HG02943 (cell line): Measurements from ENCODE around the gene ACTR3.

ENCODE experiments used
- ATAC-seq: cut with Tn5 transposase; IDR thresholded peaks from one replicate; pipeline ENCODE4 v1.9.1; 2021; ENCODE audit warnings: mild to moderate bottlenecking, low read depth, moderate library complexity; ENCODE audit not compliant: unreplicated experiment

The ACTR3 gene

GRCh38 chr2:113963965-113964364 lies 74.1 kb downstream of the ACTR3 start:
- ATAC-seq = no peak

DNA sequence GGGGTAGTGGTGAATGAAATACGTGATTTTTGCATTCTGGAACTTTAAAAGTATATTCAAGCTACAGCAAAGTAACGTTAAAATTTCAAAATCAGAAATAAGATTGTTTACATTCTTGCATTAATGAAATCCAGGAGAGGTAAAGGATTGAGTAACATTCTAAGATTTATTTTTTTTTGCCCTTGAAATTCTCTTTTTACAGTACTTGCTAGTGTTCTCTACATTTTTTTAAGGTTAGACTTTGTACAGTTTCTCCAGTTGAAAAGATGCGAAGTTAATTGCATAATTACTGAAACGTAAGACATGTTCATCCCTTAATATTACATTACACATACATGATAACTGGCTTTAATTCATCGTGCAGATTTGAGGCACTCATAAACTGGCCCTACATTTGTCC lies 74.5 kb downstream of the ACTR3 start:
- no peak for ATAC-seq

- no peak for ATAC-seq
Observed at GRCh38 chr2:113965228-113965627, 75.3 kb downstream of the ACTR3 start.

GRCh38 chr2:113965644-113966043 lies 75.8 kb downstream of the ACTR3 start:
- peak; percentile 89 for ATAC-seq

- no peak for ATAC-seq
Observed at GRCh38 chr2:113966171-113966570, 76.3 kb downstream of the ACTR3 start.

DNA sequence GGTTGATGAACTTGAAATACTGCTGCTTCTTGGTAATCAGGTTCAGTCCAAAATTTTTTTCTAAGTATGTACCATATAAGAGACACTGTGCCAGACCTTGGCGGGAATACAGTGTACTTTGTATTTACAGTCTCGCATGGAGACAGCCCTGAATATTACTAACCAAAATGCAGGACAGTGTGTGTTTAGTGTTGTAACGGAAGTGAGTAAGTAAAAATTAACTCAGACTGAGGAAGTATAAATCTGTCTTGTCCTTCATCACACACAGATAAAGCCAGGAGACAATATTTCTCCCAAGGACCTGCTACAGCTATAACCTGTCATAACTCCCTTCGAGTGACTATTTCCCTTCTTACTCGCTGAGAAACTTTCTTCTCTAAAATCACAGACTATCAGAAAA lies 76.9 kb downstream of the ACTR3 start:
- ATAC-seq = no peak

- ATAC-seq = no peak
Observed at GRCh38 chr2:113967272-113967671, 77.4 kb downstream of the ACTR3 start.

DNA sequence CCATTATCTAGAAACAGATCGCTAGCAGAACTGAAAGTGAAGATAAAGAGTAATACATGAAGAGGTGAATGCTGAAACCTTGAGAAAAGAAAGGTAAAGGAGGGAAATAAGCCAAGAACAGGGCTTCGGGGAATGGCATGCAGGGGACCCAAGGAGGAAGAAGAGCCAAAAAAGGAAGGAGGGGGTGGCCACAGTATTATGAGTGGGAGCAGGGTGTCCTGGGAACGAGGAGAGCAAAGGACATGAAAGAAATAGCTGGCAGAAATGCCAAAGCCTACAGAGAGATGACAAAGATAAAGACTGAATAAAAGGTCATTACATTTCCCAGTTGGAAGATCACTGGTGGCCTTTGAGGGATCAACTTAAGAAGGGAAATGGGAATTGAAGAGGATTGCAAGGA lies 82.9 kb downstream of the ACTR3 start:
- no peak for ATAC-seq

- ATAC-seq = no peak
Observed at GRCh38 chr2:113973810-113974209, 83.9 kb downstream of the ACTR3 start.

DNA sequence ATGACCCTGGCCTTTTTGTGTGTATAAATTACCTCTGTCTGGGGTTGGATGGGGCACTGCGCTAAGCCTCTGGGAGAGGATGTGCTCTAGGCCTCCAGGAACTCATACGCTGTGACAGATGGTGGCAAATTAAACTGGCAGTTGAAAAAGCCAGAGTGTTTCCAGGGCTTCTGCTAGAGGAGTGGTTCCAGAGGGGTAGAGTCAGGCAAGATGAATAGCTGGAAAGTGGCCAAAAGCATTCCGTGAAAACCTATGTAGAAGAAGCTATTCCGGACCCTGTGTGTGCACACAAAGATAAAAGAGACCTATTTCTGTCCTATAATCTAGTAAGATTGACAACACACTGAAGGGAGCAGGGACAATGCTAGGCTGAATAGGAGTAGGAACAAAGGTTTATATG lies 84.8 kb downstream of the ACTR3 start:
- no peak for ATAC-seq

DNA sequence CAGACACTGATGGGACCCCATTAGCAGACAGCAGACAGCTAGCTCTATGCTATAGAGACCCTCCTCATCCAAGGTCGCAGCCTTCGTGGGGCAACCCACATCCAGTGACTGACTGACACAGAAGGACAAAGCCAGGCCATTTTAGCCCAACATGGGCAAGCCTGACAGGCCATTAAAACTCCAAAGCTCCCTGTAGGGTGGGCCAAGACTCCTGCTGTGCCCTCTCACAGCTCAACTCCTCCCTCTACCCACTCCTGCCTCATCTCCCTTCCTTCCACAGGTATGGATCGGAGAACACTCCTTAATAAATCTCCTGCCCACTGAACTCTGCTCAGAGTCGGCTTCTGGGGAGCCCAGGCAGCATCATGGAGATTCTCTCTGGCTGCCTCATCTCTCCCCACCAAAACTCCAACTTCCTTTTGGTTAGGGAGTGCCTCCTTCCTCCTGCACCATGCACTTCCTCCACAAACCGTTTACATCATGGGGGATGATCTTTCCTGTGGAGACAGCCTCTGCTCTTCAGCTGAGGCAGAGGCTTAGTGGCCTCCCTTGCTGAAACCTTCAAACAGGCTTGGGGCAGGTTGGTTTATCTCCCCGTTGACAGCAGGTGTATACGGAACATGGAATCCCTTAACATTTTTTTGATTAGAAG lies 86.5 kb downstream of the ACTR3 start:
- ATAC-seq = no peak

DNA sequence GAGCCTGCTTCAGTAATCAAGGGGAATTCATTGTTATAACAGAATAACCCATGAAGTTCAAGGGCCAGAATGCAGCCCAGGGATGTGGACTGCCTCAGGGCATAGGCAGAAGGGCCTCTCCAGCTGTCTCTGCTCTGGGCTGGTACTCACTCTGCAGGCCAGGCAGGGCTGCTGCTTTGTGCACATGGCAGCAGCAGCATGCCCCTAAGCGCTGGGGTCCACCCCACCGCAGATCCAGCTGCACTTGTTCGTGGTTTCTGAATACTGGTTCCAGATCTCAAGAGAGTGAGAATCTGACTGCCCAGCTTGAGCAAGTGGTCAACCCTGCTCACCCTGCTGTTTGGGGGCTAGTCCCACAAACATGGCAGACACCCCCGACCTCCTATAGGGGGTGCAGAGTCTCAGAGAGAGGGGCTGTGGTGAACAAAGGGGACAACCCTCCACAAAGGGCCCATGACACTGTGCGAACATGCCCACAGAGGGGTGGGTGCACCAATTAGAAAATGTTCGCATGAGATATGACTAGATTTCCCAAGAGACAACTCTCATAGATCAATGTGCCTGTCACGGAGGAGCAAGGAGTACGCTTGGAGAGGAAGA lies 87.3 kb downstream of the ACTR3 start:
- no peak for ATAC-seq

- no peak for ATAC-seq
Observed at GRCh38 chr2:113977660-113978523, 88.0 kb downstream of the ACTR3 start.

GRCh38 chr2:113978524-113979190 lies 88.8 kb downstream of the ACTR3 start:
- no peak for ATAC-seq

DNA sequence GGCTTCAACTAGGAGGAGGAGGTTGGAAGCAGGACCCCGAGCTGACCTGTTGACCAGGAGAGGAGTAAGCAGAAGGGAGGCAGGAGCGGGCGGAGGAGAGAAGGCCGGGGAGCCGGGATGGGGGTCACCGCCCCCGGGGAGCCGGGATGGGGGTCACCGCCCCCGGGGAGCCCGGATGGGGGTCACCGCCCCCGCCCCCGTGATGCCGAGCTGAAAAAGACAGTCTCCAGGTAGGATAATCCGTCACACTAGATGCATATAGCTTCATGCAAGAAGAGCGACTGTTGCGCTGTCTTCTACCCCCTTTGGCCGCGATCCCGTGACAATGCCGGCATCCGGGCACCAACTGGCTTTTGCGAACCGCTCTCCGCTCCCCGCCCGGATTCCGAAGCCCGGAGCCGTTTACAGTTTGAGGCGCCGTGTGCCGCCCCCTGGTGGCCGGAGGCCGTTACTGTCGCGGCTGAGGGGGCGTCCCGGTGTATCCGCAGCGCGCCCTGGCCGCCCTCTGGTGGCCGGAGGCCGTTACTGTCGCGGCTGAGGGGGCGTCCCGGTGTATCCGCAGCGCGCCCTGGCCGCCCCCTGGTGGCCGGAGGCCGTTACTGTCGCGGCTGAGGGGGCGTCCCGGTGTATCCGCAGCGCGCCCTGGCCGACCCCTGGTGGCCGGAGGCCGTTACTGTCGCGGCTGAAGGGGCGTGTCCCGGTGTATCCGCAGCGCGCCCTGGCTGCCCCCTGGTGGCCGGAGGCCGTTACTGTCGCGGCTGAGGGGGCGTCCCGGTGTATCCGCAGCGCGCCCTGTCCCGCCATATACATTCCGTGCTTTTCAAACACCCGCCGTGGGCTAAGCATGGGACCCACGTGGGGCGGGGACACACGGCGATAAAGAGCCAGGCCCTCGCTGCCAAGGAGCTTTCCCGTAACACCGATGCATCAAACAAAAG lies 89.6 kb downstream of the ACTR3 start:
- ATAC-seq = no peak

DNA sequence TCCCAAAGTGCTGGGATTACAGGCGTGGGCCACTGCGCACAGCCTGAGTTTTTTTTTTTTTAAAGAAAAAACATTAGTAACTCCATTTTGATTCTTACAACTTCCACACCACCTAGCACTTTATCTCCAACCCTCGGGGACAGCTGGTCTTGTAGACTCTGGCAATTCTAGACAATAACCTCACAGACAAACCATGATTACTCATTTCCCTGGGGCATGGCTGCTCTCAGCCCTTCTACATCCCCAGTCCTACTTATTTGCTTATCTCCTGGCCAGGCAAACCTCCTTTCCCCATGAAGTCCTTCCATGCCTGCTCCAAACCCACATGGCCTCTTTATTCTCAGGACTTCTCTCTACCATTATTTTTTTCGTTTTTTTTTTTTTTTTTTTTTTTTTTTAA lies 91.1 kb downstream of the ACTR3 start:
- no peak for ATAC-seq

- no peak for ATAC-seq
Observed at GRCh38 chr2:113981404-113982134, 91.7 kb downstream of the ACTR3 start.

DNA sequence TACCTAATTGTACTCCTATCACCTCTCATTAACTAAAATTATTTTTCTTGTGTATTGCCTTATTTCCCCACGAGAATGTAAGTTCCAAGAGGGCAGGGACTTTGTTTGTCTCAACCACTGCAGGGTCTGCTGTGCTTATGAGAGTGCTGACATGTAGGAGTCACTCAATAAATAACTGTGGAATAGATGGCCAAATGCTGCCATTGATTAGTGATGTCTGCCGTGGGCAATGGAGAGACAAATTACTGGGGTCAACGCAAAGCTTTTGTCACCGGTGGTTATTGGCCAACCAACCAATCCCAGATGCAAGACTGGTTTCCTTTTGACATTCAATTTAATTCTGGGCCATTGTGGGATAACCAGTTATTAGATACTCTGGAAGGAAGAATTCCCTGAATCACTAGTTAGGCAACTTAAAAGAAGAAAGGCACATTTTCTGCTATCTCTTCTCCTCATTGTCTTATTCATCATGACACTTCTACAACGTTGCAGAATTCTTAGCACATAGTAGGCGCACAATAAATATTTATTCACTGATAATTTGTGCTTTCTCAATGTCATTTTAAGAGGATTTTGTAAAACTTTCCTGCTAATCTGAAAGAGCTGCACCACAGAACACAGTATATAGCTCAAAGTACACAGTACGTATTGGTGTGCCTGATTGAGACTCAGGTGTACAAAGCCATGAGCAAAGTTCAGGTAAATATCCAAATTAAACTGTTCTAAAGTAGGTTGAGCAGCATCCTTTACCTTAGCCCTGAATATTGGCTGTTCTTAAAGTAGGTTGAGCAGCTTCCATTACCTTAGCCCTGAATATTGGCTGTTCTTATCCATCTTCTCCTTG lies 95.9 kb downstream of the ACTR3 start:
- ATAC-seq = no peak
